RCC 7860 (cell line): ENCODE measurements around the gene SFMBT2.

Experiments used
- DNase-seq: peaks from one replicate; pipeline ENCODE4 v3.0.0-alpha.2; 2015; ENCODE audit warnings: low spot score
- FAIRE-seq: peaks from 2 replicates; lab custom pipeline; 2012; peaks lifted over from hg19 to GRCh38; lab: Jason Lieb, UNC

SFMBT2 gene

GRCh38 chr10:7372504-7372903, 38.3 kb downstream of the SFMBT2 start:
- no peak for DNase-seq
- no peak for FAIRE-seq

GRCh38 chr10:7370511-7370910, 40.3 kb downstream of the SFMBT2 start:
- DNase-seq, result no peak
- no peak for FAIRE-seq

DNA sequence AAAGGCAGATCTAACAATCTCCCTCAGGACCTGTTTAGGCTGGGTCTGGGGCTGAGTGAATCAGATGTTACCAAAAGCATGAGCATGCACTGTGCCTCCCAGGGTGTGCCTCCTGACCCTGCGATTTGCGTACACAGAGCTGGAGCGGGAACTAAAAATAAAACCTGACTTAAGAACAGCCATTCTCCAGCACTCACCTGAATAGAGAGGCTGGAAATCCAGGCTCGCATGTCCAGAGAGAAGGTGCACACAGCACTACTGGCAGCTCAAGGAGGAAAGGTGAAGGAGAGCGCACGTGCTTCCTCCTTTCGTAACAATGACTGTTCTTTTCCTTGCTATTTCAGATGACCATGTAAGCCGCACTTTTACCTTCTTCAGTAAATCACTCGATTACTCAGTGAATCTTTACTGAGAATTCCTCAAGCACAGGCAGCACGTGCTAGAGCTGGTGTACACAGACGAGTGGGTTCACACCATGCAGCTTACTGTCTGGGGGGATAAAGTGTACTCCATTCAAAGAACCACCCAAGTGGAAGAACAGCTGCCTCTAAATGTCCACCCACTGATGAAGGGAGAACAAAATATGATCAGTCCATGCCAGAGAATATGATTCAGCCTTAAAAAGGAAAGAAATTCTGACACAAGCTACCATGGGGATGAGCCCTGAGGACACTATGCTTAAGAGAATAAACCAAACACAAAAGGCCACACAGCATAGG, 45.6 kb downstream of the SFMBT2 start:
- DNase-seq (no peak), FAIRE-seq (no peak)

- FAIRE-seq, result no peak
- no peak for DNase-seq
Measured at GRCh38 chr10:7364474-7364873, 46.4 kb downstream of the SFMBT2 start.

- DNase-seq, result no peak
- FAIRE-seq, result no peak
Measured at GRCh38 chr10:7363700-7364099, 47.1 kb downstream of the SFMBT2 start.

DNA sequence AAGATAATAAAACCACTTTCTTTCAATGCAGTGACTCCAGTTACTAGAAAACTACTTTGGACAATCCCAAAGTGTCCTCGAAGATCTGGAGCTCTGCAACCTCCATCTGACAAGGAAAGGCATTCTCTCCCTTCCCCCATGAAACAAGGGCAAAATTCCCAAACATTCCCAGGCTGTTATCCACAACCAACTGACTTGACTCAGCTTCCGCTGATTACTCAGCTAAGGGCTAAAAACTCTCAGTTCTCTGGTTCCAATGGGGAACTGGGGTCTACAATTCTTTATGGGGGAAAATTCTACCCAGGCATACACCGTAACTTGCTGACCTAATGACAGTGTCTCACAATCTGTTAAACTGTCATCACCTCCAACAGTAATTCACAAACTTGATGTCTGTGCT, 48.4 kb downstream of the SFMBT2 start:
- DNase-seq (peak; percentile 36), FAIRE-seq (no peak)

- FAIRE-seq, result no peak
- no peak for DNase-seq
Measured at GRCh38 chr10:7361316-7361715, 49.5 kb downstream of the SFMBT2 start.

DNA sequence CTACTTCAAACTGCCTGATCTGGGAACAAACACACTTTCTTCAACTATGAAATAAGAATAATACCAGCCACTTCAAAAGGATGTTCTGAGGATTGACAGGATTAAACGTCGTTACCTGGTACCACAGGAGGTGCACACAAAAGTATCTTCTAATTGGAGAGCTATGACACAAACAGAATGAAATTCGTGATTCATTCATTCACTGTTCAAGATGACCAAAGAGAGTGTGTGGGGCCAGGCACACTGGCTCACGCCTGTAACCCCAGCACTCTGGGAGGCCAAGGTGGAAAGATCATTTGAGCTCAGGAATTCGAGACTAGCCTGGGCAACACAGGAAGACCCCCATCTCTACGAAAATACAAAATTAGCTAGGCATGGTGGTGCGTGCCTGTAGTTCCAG, 50.9 kb downstream of the SFMBT2 start:
- peak; percentile 48 for DNase-seq
- FAIRE-seq, result no peak

GRCh38 chr10:7359356-7359755, 51.5 kb downstream of the SFMBT2 start:
- FAIRE-seq (no peak), DNase-seq (no peak)

DNA sequence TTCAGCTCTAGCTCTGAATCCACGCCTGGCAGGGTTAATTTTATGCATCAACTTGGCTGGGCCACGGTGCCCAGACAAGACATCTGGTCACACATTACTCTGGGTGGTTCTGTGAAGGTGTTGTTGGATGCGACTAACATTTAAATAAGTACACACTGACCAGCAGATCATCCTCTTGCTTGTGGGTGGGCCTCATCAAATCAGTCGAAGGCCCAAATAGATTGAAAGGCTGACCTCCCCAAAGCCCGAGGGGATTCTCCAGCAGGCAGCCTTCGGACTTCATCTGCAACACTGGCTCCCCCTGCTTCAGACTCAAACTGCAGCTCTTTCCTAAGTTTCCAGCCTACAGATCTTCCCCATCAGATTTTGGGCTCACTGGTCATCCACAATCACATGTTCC, 53.6 kb downstream of the SFMBT2 start:
- no peak for DNase-seq
- FAIRE-seq, result no peak

DNA sequence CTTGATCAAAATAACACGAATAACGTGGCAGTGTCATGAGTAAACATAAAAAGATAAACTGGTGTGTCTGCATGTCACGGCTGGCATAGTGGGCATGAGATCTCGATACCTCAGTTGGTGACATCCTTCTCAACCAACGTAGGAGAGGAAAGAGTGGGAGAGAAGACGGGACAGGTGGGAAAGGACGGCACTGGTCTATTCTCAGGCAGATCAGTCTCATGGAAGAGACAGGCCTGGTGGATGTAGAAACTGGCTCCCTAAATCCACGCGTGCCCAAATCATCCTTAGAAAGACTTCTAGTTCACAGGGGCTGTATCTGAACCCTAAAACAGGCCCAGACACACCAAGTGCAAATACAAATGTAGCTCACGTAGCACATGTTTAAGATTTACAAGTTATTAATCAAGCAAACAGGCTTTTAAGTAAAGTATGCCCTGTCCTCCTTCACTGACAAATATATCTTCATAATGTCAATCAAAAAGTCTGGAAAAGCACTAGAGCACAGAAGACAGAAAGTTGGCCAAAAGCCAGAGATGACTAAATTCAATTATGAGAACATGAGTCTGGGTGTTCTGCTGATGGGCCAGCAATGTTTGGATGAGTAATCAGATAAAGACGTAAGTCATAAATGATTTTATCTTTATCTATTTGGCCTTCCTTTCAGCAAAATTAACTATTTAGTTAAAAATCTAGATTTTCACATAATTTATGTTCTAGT, 56.3 kb downstream of the SFMBT2 start:
- DNase-seq (peak; percentile 60), FAIRE-seq (peak; percentile 54)

DNA sequence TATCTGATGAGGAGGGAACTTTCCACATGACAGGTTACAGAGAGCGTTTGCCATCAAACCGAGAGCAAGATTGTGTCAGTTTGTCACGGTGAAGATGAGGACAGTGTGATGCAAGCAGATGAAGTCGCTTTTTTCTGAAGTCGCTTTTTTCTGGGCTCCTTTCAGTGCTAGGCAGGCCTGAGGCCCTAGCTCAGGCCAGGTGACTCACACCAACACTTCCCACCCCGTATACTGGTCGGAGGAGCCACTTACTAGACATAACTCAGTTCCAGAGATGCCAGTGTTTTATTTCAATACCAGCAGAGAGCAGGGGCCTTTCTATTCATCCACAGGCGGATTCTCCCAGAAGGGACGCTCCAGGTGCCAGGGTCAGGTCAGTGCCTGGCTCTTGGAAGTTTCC, 58.9 kb downstream of the SFMBT2 start:
- FAIRE-seq, result no peak
- DNase-seq, result peak; percentile 23

DNA sequence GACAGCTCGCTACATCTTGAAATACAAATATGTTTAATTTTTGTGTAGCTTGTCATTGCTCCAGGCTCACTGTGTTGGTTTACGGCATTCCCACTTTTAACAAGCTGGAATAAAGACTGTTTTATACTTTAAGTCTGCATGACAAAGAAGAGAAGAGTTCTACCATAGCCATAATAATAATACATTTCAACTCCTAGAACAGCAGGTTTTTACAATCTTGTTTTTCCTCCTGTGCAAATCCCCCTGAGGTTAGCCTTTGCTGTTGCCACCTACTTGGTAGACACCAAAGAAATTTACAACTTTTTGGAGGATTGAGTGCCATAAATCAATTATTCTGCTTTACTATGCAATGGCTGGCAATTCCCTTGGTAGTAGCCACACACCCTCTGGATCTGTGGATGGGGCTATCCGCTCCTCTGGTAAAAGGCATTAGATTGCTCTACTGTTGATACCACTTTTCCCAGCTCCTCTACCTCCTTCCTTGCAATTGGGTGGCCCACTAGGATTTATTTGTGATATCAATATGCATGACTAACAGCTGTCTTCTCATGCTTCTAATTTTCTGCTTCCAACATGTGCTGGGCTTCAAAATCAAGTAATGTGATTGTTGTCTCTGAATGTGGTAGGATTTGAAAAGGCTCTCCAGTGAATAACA, 60.2 kb downstream of the SFMBT2 start:
- DNase-seq (no peak), FAIRE-seq (no peak)

DNA sequence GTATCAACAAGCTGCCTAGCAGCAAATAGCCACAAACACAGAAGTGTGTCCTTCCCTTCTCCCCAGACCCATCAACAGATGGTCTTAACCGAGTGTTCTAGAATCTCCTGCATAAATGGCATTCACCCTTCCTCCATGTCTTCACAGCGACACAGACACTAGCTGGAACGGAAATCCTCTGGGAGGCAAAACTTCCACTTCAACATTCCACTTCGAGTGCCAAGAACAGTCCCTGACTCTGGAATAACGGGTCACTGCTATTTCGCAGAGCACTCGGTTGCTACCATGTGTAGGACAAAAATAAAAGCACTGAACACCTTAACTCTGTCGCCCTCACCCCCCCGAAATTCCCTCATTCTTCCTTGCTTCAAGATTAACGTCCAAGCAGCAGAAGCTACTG, 65.1 kb downstream of the SFMBT2 start:
- no peak for DNase-seq
- FAIRE-seq, result no peak

DNA sequence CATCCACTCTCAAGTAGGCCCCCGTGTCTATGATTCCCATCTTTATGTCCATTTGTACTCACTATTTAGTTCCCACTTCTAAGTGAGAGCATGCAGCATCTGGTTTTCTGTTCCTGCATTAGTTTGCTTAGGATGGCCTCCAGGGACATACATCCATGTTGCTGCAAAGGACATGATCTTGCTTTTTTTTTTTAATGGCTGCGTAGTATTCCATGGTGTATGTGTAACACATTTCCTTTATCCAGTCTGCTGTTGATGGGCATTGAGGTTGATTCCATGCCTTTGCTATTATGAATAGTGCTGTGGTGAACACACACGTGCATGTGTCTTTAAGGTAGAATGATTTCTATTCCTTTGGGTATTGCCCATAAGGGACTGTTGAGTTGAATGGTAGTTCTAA, 67.8 kb downstream of the SFMBT2 start:
- no peak for FAIRE-seq
- DNase-seq, result no peak

GRCh38 chr10:7340179-7340874, 70.5 kb downstream of the SFMBT2 start:
- no peak for DNase-seq
- no peak for FAIRE-seq

GRCh38 chr10:7339510-7339909, 71.3 kb downstream of the SFMBT2 start:
- DNase-seq (no peak), FAIRE-seq (no peak)

GRCh38 chr10:7338469-7338868, 72.4 kb downstream of the SFMBT2 start:
- DNase-seq, result no peak
- no peak for FAIRE-seq

DNA sequence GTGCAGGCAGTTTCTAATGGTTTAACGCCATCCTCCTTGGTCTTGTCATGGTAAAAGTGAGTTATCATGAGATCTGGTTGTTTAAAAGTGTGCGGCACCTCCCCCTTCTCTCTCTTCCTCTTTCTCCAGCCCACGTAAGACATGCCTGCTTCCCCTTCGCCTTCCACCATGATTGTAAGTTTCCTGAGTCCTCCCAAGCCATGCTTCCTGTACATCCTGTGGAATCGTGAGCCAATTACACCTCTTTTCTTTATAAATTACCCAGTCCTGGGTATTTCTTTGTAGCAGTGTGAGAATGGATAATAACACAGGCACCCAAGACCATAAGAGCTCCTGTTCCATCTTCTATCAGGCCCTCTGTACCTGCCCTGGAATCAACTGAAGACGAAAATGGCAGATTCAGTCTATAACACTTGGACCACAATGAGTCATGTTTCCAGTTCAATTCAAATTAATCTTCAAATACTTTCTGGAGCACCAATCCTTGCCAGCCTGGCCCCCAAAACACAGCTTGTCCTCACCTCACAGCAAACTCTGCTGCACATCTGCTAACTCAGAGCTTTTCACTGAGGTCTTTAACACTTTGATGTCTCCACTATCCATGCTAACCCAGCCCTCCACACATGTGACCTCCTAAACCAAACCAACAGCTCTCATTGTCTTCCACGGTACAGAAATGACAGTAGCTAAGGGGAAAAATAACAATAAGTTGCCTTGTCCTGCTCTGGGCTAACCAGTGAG, 73.2 kb downstream of the SFMBT2 start:
- no peak for FAIRE-seq

DNA sequence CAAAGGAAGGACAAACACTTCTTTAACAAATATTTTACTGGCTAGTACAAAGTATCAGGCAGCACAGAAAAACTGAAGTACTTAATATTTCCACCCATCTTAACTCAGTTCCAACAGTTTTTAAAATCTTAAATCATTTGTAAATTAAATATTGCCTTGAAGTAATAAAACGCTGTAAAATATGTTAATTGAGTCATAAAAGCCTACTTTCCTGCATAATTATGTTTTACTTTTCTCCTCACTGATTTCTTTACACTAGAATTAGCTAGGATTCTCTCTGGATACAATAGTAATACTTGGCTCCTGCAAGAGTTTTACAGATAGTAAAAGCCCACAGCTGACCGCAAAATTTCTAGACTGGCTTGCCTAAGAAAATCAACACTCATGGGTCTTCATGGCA, 74.9 kb downstream of the SFMBT2 start:
- DNase-seq, result no peak
- no peak for FAIRE-seq

More for the DNA sequence above, 73.2 kb downstream of the SFMBT2 start:
- no peak for DNase-seq

DNA sequence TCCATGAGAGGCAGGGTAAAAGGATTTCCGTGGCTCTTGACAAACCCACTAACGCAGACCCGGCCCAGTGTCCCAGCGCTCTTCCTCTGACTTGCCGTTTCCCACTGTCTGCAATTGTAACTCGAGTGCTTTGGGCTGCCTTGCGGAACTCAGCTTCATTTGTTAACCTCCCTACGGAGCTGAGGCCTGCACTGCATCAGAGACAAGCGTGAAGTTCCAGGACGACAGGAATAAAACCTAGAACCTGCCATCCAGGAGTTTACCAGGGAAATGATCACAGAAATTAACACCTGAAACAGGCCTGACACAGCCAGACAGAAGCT, 76.2 kb downstream of the SFMBT2 start:
- FAIRE-seq (no peak), DNase-seq (no peak)
